Peyer's patch (tissue), 4 donors: ENCODE measurements around the gene GPANK1.

Experiments
- POLR2A ChIP-seq, 2 donors: fragments of 450-650 bp; IDR thresholded peaks; one replicate each; pipeline ENCODE4 v1.5.1; 2017; ENCODE audit warnings: antibody characterized with exemption in 2 of 2, mild to moderate bottlenecking in 2 of 2, moderate library complexity in 2 of 2
- TF ChIP-seq, protein P1 (sequence below), 6 experiments: fragments of 450-650 bp in 4 of 6; fragments of 200-600 bp in 2 of 6; sonication (generic) in 1 of 6; IDR thresholded peaks; one replicate each; pipeline ENCODE4 v1.5.1; 2017 to 2019; ENCODE audit warnings: antibody characterized with exemption in 6 of 6, mild to moderate bottlenecking in 3 of 6, moderate library complexity in 1 of 6

DNA sequence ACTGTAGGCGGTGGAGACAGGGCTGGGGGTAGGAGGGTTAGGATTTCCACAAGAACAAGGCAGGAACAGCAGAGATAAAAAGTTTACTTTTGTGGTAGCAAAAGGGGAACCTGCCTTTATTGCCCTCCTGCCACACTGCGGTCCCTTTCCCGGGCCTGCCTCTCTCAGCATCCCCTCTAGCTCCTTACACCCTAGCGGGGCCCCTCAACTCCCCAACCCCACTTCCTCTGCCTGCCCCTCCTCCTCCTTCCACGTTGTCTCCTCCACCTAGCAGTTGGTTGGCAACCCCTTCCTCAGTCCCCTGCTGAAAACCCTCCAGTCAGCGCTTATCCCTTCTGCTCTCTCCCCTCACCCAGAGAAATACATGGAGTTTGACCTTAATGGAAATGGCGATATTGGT is 49.0 kb downstream of the GPANK1 start:
- TF ChIP-seq, protein P1, sequence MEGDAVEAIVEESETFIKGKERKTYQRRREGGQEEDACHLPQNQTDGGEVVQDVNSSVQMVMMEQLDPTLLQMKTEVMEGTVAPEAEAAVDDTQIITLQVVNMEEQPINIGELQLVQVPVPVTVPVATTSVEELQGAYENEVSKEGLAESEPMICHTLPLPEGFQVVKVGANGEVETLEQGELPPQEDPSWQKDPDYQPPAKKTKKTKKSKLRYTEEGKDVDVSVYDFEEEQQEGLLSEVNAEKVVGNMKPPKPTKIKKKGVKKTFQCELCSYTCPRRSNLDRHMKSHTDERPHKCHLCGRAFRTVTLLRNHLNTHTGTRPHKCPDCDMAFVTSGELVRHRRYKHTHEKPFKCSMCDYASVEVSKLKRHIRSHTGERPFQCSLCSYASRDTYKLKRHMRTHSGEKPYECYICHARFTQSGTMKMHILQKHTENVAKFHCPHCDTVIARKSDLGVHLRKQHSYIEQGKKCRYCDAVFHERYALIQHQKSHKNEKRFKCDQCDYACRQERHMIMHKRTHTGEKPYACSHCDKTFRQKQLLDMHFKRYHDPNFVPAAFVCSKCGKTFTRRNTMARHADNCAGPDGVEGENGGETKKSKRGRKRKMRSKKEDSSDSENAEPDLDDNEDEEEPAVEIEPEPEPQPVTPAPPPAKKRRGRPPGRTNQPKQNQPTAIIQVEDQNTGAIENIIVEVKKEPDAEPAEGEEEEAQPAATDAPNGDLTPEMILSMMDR (IDR thresholded peaks at IDR 0.05): no peak
- no peak for TF ChIP-seq POLR2A (IDR thresholded peaks at IDR 0.05)
